Panc1 (cell line): ENCODE results near the gene METTL26. TPM values are rescaled to one million over a fixed set of nuclear protein-coding genes. Genes with fewer than 3 reads are reported as not detected.

ENCODE experiments used
- ATAC-seq: fragments of 200-7000 bp; cut with Tn5 transposase; 2 replicates; pipeline ENCODE4 v1.9.1; 2020; ENCODE audit warnings: mild to moderate bottlenecking, moderate library complexity
- BruUV-seq: library from RNA; stranded (reverse); fragments of 400-500 nt; replicated peaks from 2 replicates; lab custom pipeline; 2021; lab: Mats Ljungman, UMichigan
- CTCF ChIA-PET: fragments of 300-600 bp; sonication (Branson Sonifier 250); formaldehyde crosslinking; loops from one replicate; lab custom pipeline; 2022; ENCODE audit warnings: antibody characterized with exemption; lab: Charles Lee
- POLR2A ChIA-PET: fragments of 300-600 bp; sonication (Branson Sonifier 250); formaldehyde crosslinking; loops from one replicate; lab custom pipeline; 2022; ENCODE audit warnings: antibody characterized with exemption; lab: Charles Lee
- DNase-seq: peaks from one replicate; pipeline ENCODE4 v3.0.0-alpha.2; 2010; ENCODE audit warnings: low read depth, low spot score
- H3K27ac ChIP-seq: 2 replicates; pipeline ENCODE4 v1.5.1; 2011; ENCODE audit warnings: mild to moderate bottlenecking, low read length, inconsistent platforms
- H3K27me3 ChIP-seq: fragments of 200-500 bp; sonication (Bioruptor generic); 2 replicates; pipeline ENCODE4 v1.6.0; 2014; ENCODE audit warnings: low read length, inconsistent platforms; ENCODE audit not compliant: control insufficient read depth, insufficient read depth
- H3K36me3 ChIP-seq: fragments of 200-500 bp; sonication (Bioruptor generic); 2 replicates; pipeline ENCODE4 v1.5.1; 2014; ENCODE audit warnings: inconsistent platforms, mild to moderate bottlenecking, low read length, moderate library complexity; ENCODE audit not compliant: control insufficient read depth, insufficient read depth
- H3K4me1 ChIP-seq: 2 replicates; pipeline ENCODE4 v1.5.1; 2011; ENCODE audit warnings: inconsistent platforms, mild to moderate bottlenecking, low read length, moderate library complexity; ENCODE audit not compliant: control insufficient read depth, insufficient read depth
- H3K4me3 ChIP-seq, 2 experiments: 2 replicates each; pipeline ENCODE4 v1.5.1; 2011 to 2012; ENCODE audit warnings: low read depth in 2 of 2, low read length in 2 of 2, mild to moderate bottlenecking in 2 of 2, inconsistent platforms in 1 of 2, moderate library complexity in 1 of 2
- H3K9me3 ChIP-seq: fragments of 200-500 bp; sonication (Bioruptor generic); 2 replicates; pipeline ENCODE4 v1.5.1; 2014; ENCODE audit warnings: low read depth, mild to moderate bottlenecking, inconsistent platforms, low read length, moderate library complexity; ENCODE audit not compliant: control insufficient read depth, insufficient read depth
- CTCF ChIP-seq: fragments of 450-650 bp; IDR thresholded peaks from 2 replicates; pipeline ENCODE4 v1.5.1; 2017; ENCODE audit warnings: mild to moderate bottlenecking
- POLR2AphosphoS5 ChIP-seq: IDR thresholded peaks from 2 replicates; pipeline ENCODE4 v1.6.1; 2012; ENCODE audit warnings: mild to moderate bottlenecking, low read depth, low read length, moderate library complexity
- REST ChIP-seq, 2 experiments: IDR thresholded peaks; 2 replicates each; pipeline ENCODE4 v1.6.1; 2011 to 2012; ENCODE audit warnings: low read depth in 2 of 2, control low read depth in 1 of 2, low read length in 1 of 2, mild to moderate bottlenecking in 1 of 2, moderate library complexity in 1 of 2; ENCODE audit not compliant: insufficient read depth in 1 of 2
- SIN3A ChIP-seq: IDR thresholded peaks from 2 replicates; pipeline ENCODE4 v1.6.1; 2012; ENCODE audit warnings: low read depth, mild to moderate bottlenecking, low read length, moderate library complexity, borderline replicate concordance; ENCODE audit not compliant: insufficient read depth
- TCF7L2 ChIP-seq: IDR thresholded peaks from 2 replicates; pipeline ENCODE4 v1.6.1; 2011; ENCODE audit warnings: mild to moderate bottlenecking, low read depth, low read length, inconsistent platforms
- in situ Hi-C: cut with HindIII; loops from 2 replicates; pipeline ENCODE4 v1.10.0; 2016; ENCODE audit warnings: low sequenced_read_pairs, low pct_unique_long_range_greater_than_20kb
- intact Hi-C: fragments of 100-400 bp; cut with micrococcal nuclease; formaldehyde crosslinking; loops from one replicate; pipeline ENCODE4 v1.10.0; 2022; ENCODE audit not compliant: unreplicated experiment
- total RNA-seq: library from RNA; stranded (reverse); gene quantifications from one replicate; pipeline ENCODE4 v1.2.1, GENCODE V29; 2021; ENCODE audit not compliant: unreplicated experiment

The METTL26 gene
- total RNA-seq, 1 experiment from 2014 or later: 91.8 TPM

GRCh38 chr16:595094-595528, 41.0 kb downstream of the METTL26 start:
- no peak overlapping the region for H3K4me3 ChIP-seq
- no peak for TF ChIP-seq REST (IDR thresholded peaks at IDR 0.05; ENCODE audit: insufficient read depth in 1 of 2, low read depth in 2 of 2, low read length in 1 of 2)
- TF ChIP-seq TCF7L2: no peak
- no peak for TF ChIP-seq SIN3A
- TF ChIP-seq POLR2AphosphoS5: no peak
- TF ChIP-seq CTCF: no peak
- no peak for ATAC-seq
- DNase-seq: no peak
- H3K27me3 ChIP-seq: no peaks in the 10 kb centered on the region
- intact Hi-C loops (no loop called here), in situ Hi-C loops (no loop called here)
- POLR2A ChIA-PET: no interaction called here
- BruUV-seq: no TSS peak
- CTCF ChIA-PET: no interaction called here
- H3K36me3 ChIP-seq: no peaks in the 10 kb centered on the region
- peaks cover 26% of the 10 kb centered on the region for H3K4me1 ChIP-seq
- H3K27ac ChIP-seq: no peak overlapping the region
- no peaks in the 10 kb centered on the region for H3K9me3 ChIP-seq

- in situ Hi-C loops (no loop called here), intact Hi-C loops (no loop called here)
- no peak overlapping the region for H3K4me3 ChIP-seq
- H3K9me3 ChIP-seq: no peaks in the 10 kb centered on the region
- TF ChIP-seq POLR2AphosphoS5 (no peak), TCF7L2 (no peak)
- peaks cover 26% of the 10 kb centered on the region for H3K4me1 ChIP-seq
- no peaks in the 10 kb centered on the region for H3K27me3 ChIP-seq
- ATAC-seq (no peak), DNase-seq (no peak)
- ChIA-PET CTCF (no interaction called here), POLR2A (no interaction called here)
- BruUV-seq: no TSS peak
- H3K27ac ChIP-seq: no peak overlapping the region
- no peaks in the 10 kb centered on the region for H3K36me3 ChIP-seq
These were observed 42.3 kb downstream of the METTL26 start for GRCh38 chr16:593807-594206.

- Histone ChIP-seq H3K27ac (peak overlapping the region; percentile 18), H3K27me3 (no peaks in the 10 kb centered on the region), H3K4me3 (no peak overlapping the region), H3K4me1 (peaks cover 26% of the 10 kb centered on the region), H3K9me3 (no peaks in the 10 kb centered on the region), H3K36me3 (no peaks in the 10 kb centered on the region)
- ATAC-seq (no peak), DNase-seq (no peak)
- ChIA-PET CTCF (no interaction called here), POLR2A (no interaction called here)
- TF ChIP-seq POLR2AphosphoS5 (no peak), CTCF (no peak)
- no TSS peak for BruUV-seq
- intact Hi-C loops (no loop called here), in situ Hi-C loops (no loop called here)
These were observed 42.7 kb downstream of the METTL26 start for GRCh38 chr16:593406-593805.
